ENCODE measurements around the gene BCL3. TPM values are rescaled to one million over a fixed set of nuclear protein-coding genes. Genes with fewer than 3 reads are reported as not detected.

BCL3 gene
- total and polyA plus RNA-seq, 10 of the 15 experiments (the other 5 are each of a cell fraction or from before 2014, with no cell fraction given): 0.55 to 22.7 (median 3.6) TPM

DNA sequence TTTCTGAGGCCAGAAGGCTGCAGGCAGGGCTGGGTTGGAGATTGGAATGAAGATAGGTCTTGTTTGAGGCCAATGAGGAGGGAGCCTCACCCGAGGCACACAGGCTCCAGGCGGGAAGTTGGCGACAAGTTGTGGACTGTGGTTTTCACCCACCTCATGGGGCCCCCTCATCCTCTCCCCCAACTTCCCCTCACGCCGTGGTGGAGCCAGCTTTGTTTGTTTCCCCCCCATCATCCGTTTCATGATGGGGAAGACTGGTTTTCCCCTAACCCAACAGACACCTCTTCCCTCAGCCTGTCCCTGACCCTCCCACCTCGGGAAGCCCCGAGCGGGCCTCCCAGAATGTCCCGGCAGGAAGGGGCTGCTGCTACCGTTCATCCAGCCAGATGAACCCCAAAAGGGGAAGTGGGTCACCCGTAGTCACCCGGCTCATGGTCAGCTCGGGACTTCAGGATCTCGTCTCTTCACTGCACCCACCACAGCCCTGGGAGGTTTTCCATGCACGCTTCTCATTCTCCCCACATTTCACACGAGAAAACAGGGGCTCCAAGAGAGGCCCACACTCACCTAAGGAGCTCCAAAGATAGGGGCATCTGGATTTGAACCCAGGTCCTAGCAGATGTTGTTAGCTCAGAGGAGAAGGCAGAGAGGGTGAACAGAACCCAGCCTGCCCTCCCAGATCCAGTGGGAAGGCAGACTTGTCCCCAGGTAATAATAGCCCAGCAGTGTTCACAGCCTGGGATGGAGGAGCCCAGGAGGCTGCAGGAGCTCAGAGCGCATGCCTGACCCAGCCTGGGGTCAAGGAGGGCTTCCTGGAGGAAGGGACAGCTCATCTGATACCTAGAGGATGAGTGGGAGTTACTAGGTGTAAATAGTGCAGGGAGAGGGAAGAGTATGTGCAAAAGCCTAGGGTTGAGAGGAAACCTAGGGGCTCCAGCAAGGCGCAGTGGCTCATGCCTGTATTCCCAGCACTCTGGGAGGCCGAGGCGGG lies 26.1 kb upstream of the BCL3 start (continued):
- TF ChIP-seq CREB1 (IDR thresholded peaks at IDR 0.05; ENCODE audit: low read depth) (0 out of 2 replicates have a peak, but pooled peaks have one; percentile 35), ZNF384 (IDR thresholded peaks at IDR 0.05; ENCODE audit: borderline replicate concordance, low read depth, low read length) (no peak), ASH2L (IDR thresholded peaks at IDR 0.05; ENCODE audit: borderline replicate concordance, low read depth) (no peak), RUNX3 (IDR thresholded peaks at IDR 0.05; ENCODE audit: low read length) (peak; percentile 97), NFYA (IDR thresholded peaks at IDR 0.05; ENCODE audit: borderline replicate concordance, low read depth, low read length) (no peak), SMARCA5 (IDR thresholded peaks at IDR 0.05) (peak; percentile 44; the same call in 1 of the 2 replicates), KAT2A (conservative IDR thresholded peaks at IDR 0.05; ENCODE audit: control insufficient read depth, low read depth, low read length) (no peak), SRF (IDR thresholded peaks at IDR 0.05; ENCODE audit: low read depth in 2 of 2, low read length in 2 of 2) (0 out of 4 replicates have a peak, but pooled peaks of 1 of the 2 experiments have one; percentile 17), ATF7 (IDR thresholded peaks at IDR 0.05; ENCODE audit: low read depth) (0 out of 2 replicates have a peak, but pooled peaks have one; percentile 26), KDM1A (IDR thresholded peaks at IDR 0.05; ENCODE audit: borderline replicate concordance) (no peak), EGR1 (IDR thresholded peaks at IDR 0.05; ENCODE audit: borderline replicate concordance in 1 of 2, low read depth in 2 of 2, low read length in 2 of 2) (peak in 1 of 2 experiments; percentile 64; a peak in 1 of 3 replicates)
- TF ChIP-seq, protein P1, sequence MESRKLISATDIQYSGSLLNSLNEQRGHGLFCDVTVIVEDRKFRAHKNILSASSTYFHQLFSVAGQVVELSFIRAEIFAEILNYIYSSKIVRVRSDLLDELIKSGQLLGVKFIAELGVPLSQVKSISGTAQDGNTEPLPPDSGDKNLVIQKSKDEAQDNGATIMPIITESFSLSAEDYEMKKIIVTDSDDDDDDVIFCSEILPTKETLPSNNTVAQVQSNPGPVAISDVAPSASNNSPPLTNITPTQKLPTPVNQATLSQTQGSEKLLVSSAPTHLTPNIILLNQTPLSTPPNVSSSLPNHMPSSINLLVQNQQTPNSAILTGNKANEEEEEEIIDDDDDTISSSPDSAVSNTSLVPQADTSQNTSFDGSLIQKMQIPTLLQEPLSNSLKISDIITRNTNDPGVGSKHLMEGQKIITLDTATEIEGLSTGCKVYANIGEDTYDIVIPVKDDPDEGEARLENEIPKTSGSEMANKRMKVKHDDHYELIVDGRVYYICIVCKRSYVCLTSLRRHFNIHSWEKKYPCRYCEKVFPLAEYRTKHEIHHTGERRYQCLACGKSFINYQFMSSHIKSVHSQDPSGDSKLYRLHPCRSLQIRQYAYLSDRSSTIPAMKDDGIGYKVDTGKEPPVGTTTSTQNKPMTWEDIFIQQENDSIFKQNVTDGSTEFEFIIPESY (IDR thresholded peaks at IDR 0.05): no peak
- TF ChIP-seq, protein P2, sequence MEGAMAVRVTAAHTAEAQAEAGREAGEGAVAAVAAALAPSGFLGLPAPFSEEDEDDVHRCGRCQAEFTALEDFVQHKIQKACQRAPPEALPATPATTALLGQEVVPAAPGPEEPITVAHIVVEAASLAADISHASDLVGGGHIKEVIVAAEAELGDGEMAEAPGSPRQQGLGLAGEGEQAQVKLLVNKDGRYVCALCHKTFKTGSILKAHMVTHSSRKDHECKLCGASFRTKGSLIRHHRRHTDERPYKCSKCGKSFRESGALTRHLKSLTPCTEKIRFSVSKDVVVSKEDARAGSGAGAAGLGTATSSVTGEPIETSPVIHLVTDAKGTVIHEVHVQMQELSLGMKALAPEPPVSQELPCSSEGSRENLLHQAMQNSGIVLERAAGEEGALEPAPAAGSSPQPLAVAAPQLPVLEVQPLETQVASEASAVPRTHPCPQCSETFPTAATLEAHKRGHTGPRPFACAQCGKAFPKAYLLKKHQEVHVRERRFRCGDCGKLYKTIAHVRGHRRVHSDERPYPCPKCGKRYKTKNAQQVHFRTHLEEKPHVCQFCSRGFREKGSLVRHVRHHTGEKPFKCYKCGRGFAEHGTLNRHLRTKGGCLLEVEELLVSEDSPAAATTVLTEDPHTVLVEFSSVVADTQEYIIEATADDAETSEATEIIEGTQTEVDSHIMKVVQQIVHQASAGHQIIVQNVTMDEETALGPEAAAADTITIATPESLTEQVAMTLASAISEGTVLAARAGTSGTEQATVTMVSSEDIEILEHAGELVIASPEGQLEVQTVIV (IDR thresholded peaks at IDR 0.05; ENCODE audit: borderline replicate concordance, partially characterized antibody): no peak
- TF ChIP-seq, protein P3, sequence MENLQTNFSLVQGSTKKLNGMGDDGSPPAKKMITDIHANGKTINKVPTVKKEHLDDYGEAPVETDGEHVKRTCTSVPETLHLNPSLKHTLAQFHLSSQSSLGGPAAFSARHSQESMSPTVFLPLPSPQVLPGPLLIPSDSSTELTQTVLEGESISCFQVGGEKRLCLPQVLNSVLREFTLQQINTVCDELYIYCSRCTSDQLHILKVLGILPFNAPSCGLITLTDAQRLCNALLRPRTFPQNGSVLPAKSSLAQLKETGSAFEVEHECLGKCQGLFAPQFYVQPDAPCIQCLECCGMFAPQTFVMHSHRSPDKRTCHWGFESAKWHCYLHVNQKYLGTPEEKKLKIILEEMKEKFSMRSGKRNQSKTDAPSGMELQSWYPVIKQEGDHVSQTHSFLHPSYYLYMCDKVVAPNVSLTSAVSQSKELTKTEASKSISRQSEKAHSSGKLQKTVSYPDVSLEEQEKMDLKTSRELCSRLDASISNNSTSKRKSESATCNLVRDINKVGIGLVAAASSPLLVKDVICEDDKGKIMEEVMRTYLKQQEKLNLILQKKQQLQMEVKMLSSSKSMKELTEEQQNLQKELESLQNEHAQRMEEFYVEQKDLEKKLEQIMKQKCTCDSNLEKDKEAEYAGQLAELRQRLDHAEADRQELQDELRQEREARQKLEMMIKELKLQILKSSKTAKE (IDR thresholded peaks at IDR 0.05; ENCODE audit: low read depth, poor library complexity, severe bottlenecking): peak; percentile 61
- TF ChIP-seq, protein P4, sequence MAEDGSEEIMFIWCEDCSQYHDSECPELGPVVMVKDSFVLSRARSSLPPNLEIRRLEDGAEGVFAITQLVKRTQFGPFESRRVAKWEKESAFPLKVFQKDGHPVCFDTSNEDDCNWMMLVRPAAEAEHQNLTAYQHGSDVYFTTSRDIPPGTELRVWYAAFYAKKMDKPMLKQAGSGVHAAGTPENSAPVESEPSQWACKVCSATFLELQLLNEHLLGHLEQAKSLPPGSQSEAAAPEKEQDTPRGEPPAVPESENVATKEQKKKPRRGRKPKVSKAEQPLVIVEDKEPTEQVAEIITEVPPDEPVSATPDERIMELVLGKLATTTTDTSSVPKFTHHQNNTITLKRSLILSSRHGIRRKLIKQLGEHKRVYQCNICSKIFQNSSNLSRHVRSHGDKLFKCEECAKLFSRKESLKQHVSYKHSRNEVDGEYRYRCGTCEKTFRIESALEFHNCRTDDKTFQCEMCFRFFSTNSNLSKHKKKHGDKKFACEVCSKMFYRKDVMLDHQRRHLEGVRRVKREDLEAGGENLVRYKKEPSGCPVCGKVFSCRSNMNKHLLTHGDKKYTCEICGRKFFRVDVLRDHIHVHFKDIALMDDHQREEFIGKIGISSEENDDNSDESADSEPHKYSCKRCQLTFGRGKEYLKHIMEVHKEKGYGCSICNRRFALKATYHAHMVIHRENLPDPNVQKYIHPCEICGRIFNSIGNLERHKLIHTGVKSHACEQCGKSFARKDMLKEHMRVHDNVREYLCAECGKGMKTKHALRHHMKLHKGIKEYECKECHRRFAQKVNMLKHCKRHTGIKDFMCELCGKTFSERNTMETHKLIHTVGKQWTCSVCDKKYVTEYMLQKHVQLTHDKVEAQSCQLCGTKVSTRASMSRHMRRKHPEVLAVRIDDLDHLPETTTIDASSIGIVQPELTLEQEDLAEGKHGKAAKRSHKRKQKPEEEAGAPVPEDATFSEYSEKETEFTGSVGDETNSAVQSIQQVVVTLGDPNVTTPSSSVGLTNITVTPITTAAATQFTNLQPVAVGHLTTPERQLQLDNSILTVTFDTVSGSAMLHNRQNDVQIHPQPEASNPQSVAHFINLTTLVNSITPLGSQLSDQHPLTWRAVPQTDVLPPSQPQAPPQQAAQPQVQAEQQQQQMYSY (CRISPR knock-in tag; IDR thresholded peaks at IDR 0.05): no peak
- TF ChIP-seq, protein P5, sequence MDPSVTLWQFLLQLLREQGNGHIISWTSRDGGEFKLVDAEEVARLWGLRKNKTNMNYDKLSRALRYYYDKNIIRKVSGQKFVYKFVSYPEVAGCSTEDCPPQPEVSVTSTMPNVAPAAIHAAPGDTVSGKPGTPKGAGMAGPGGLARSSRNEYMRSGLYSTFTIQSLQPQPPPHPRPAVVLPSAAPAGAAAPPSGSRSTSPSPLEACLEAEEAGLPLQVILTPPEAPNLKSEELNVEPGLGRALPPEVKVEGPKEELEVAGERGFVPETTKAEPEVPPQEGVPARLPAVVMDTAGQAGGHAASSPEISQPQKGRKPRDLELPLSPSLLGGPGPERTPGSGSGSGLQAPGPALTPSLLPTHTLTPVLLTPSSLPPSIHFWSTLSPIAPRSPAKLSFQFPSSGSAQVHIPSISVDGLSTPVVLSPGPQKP (IDR thresholded peaks at IDR 0.05; ENCODE audit: low read depth, low read length): no peak
